ENCODE results near the gene ATP6V1G2. TPM values are rescaled to one million over a fixed set of nuclear protein-coding genes. Genes with fewer than 3 reads are reported as not detected.
A peak's percentile ranks its signal among the peaks of the same experiment; 100 is the strongest.
"Not testable (repeated sequence)": the region's sequence is repeated elsewhere in the genome, so short reads cannot be mapped to it uniquely, and the experiment has no call there.

Gene ATP6V1G2
- total RNA-seq = not detected

DNA sequence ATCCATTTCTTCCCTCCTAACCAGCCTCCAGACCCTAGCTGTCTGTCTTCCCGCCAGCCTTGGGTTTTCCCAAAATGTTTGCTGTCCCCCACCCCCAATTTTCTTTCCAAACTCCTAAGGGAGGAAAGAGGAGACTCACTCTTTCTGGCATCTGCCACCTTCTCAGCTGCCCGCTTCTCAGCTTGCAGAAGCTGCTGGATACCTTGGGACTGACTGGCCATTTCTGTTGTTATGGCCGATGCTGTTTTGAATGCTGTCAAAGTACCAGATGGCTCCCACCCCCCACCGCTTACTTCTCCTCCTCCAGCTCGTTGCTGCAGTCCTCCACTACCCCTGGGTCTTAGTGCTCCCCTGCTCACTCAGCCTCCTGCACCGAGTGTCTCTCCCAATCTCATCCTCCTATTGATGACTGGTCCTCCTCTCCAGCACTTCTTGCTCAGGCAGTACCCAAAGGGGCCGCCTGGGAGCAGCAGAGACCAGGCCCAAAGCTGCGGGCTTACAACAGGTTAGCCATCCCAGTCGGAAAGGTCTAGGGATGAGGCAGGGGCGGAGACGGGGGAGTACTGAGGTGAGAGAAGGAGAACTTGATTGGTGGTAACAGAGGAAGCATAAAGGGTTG, at the start of gene ATP6V1G2:
Gene ATP6V1G2 (minus strand): TSS at position 270 of the 619 bp plus-strand sequence. CDS start 49 bp downstream, at position 221.
- peak; percentile 83 for ATAC-seq

DNA sequence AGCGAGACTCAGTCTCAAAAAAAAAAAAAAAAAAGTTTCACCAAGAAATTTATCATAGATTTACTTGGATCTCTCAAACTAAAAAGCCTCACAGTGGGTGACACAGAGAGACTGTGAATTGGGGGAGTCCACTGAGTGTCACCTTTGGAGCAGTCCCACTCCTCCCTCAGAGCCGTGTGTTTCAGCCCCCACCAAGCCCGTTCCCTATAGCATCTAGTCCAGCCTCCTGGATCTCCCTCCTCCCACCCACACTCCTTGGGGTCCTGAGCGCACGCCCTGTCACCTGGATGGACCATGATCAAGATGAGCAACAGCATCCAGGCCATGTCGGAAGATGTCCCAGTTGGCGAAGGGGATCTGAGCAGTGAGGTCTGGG, 46.0 kb upstream of the ATP6V1G2 start:
- ATAC-seq = peak; percentile 32

DNA sequence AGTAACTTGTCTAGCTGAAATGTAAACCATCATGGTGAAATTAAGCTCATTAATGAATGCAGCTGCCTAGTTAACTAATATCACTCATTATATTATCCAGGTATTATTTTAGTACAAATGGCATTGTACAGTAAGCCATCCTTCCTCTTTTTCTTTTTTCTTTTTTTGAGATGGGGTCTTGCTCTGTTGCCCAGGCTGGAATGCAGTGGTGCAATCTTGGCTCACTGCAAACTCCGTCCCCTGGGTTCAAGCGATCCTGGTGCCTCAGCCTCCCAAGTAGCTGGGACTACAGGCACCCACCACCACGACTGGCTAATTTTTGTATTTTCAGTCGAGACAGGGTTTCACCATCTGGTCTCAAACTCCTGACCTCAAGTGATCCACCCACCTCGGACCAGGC, 44.3 kb upstream of the ATP6V1G2 start:
- not testable (repeated sequence) for ATAC-seq

DNA sequence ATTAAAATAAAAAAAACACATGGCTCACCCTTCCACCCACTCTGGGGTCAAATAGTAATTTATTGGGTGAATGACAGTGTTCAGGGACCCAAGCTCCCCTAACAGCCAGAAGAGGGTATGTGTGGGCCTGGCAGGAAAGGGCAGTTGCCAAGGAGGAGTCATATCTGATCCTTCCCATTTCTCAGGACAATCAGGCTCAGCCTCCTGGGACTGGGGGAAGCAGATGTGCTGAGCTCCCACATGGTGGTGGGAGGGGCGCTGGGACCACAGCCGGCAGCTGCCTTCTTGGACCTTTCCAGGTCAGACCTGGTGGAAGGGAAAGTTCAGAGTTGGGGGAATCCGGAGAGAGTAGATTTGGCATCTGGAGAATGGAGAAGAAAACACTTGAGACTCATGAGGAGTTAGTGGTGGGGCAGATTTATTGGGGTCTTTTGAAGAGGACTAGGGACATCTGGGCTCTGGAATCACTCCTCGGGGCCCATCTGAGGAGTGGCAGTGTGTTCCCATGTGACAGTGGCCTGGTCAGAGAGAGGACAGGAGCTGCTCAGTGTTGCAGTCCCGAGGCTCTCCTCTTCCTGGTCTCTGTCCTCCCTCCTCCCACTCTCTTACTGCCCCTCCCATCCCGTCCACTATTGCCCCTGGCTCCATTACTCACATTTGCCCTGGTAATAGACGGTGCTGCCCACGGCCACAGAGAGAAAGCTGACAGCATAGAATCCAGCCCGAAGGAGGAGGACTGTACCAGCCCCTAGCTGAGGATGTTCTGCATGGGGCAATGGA, 42.7 kb upstream of the ATP6V1G2 start:
- ATAC-seq = no peak

DNA sequence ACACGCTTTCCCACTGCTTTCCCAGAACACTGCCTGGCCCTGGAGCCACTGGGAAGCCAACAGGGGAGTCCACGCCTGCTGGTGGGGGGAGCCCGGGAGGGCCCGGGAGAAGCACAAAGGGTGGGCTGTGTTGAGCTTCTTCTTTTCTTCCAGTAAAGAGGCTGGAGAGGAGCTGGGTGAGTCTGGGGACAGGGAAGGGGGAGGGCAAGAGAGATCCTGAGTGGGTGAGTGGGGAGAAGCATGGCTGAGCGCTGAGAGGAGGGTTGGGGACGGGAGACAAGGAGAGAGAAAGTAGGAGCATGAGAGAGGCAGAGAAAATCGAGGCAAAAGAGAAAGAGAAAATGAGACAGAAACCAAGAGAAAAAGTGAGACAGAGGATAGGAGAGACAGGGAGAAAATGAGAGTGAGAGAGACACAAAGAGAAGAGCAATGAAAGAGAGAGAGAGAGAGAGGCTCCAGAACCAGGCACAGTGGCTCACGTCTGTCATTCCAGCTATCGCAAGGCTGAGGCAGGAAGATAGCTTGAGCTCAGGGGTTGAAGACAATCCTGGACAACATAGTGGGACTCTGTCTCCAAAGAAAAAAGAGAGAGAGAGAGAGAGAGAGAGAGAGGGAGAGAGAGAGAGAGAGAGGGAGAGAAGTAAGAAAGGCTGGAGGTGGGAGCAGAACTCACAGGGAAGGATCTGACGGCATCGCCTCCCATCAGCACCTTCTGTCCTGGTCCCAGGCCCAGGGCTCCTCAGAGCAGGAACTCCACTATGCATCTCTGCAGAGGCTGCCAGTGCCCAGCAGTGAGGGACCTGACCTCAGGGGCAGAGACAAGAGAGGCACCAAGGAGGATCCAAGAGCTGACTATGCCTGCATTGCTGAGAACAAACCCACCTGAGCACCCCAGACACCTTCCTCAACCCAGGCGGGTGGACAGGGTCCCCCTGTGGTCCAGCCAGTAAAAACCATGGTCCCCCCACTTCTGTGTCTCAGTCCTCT, 41.7 kb upstream of the ATP6V1G2 start:
- no peak for ATAC-seq

DNA sequence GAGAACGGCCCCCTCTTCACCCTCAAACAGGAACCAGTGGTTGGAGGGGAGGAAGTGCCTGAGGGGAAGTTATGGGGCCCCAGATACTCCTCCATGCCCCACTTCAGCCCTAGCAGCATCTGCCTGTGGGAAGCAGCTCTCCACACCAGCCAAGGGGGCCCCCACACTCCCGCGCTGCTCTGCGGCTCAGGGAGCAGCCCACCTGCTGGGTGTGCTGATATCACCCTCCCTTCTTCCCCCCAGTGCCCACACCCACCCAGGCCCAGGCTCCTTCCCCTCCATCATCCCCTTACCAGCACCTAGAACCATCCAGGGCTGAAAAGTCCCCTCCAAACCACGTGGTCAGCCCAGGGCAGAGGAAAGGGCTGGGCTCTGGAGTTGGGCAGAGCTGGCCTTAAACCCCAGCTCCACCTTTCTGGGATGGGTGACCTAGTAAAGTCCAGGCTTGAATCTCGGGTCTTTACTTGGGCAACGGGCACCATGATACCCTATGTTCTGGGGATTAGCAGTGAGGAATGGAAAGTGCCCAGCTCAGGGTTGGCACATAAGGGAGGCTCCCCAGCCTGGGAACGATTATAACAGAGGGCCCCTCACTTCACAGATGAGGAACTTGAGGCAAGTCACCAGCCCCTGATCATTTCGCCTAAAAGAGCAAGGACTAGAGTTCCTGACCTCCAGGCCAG, 40.3 kb upstream of the ATP6V1G2 start:
- peak; percentile 48 for ATAC-seq

DNA sequence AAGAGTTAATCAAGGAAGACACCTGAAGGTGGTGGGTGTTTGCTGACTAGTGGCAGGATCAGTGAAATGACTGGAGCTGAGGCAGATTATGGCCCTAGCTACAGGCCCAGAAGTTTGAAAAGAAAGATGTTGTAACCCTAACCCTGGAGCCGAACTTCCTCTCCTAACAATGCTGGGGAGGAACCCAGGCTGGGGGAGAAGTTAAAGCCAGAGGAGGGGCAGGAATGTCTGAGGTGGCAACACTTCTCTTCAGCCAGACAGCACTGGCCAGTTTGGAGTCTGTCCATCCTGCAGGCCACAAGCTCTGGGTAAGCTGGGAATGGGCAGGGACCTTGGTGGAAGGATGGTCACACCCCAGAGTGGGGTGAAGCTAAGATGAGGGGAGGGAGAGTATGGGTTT, 39.6 kb upstream of the ATP6V1G2 start, which contains the start of gene LST1:
Gene LST1 (plus strand): TSS at position 270 of the 400 bp plus-strand sequence. CDS start 1,023 bp downstream, outside the sequence.
- no peak for ATAC-seq

DNA sequence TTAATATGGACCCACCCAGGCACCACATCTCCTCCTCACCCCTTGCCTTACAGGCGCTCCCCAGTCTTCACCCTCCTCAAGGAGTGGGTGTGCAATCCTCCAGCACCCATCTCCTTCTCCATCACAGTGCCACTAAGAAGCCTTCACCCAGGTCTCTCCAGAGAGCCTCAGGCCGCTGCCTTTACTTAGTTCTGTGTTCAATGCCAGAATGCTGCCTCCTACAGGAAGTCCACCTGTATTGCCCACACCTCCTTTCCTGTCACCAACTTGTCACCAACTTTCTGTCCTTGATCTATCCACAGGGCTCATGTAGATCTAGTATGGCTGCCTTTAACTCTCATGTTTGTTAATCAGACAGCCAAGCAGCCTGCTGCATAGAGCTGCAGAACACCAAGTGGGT, 39.1 kb upstream of the ATP6V1G2 start:
- ATAC-seq = no peak

DNA sequence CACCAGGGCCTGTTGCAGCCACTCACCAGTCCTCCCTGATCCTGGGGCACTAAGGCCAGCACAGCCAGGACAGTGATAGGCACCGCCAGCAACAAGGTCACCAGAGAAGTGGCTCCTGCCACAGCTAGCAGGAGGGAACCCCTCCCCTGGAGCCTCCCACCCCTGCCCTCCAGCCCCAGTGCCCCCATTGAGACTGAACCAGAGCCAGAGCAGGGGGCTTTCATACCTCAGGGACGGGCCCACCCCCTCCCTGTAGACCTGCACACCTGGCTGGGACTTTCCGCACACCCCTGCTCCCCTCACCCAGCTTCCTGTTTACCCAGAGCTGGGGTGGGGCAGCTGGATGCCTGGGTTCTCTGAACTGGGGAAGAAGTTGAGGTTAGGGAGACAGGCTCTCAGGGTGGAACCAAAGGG, 35.8 kb upstream of the ATP6V1G2 start, which contains the start of gene LTB:
Gene LTB (minus strand): TSS at position 195 of the 414 bp plus-strand sequence. CDS start 7 bp downstream, at position 188.
- peak; percentile 9 for ATAC-seq

DNA sequence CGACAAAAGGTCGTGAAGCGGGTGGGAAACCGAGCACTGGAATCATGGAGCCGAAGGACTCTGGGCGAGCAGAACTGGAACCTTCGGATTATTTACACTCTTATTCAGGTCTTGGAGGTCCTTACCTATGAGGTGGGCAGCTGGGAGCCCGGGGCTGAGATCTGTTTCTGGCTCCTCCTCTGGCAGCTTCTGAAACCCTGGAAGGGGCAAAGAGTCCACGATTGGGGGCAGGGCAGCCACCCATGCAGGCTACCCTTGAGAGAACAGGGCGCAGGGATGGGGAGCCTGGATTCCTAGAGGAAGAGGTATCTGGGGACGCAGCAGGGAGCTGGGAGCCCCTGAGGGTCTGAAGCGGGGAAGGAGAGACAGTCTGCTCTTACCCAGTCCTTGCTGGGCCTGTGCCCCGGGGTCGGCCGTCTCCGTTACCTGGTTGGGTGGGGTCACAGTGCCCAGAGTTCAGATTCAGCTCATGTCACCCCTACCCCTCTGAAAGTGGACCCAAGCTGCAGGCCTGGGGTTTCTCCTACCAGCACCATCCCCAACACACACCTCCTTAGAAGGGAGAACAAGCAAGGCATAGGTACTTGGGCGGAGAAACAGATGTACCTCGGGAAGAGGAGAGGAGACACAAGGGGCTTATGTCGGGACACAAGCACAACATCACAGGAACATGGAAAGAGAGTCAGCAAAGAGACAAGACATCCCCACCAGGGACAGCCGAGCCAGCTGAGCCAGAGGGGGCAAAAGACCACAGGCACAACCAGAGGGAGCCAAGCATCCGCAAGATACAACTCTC, 35.2 kb upstream of the ATP6V1G2 start:
- no peak for ATAC-seq

DNA sequence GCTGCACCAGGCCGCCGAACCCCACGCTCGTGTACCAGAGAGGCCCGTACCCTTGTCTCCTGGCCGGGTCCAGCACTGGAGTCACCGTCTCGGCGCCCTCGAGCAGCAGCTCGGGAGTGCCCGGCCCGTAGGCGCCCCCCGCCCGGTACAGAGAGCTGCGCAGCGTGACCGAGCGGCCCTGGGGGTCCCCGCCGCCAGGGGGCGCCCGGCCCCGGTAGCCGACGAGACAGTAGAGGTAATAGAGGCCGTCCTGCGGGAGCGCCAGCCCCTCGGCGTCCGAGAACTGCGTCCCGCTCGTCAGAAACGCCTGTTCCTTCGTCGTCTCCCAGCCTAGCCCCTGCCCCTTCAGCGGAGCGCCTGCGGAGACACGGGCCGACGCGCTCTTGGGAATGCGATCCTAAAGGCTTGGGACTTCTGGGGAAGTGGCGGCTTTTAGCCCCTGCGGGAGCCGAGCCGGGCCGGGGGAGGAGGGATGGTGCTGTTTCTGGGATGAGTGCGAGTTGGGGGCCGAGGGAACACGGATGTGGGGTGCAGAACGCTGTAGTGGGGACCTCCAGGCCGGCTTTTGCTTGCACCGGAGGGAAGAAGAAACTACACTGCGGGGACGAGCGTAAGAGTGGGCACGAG, 34.5 kb upstream of the ATP6V1G2 start:
- ATAC-seq = peak; percentile 83

DNA sequence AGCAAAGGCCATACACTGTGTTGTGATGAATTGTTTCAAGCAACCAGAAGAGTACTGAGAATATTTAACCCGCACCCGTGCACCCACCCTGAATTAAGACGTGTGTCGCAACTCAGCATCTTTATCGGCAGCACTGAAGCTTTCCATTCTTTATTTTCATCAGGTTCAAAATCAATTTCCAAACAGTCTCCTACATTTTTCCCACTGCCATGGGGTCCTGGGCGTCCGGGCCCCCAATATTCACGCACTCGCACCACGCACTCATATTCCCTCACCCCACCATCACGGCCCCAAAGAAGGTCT, 34.0 kb upstream of the ATP6V1G2 start:
- no peak for ATAC-seq

DNA sequence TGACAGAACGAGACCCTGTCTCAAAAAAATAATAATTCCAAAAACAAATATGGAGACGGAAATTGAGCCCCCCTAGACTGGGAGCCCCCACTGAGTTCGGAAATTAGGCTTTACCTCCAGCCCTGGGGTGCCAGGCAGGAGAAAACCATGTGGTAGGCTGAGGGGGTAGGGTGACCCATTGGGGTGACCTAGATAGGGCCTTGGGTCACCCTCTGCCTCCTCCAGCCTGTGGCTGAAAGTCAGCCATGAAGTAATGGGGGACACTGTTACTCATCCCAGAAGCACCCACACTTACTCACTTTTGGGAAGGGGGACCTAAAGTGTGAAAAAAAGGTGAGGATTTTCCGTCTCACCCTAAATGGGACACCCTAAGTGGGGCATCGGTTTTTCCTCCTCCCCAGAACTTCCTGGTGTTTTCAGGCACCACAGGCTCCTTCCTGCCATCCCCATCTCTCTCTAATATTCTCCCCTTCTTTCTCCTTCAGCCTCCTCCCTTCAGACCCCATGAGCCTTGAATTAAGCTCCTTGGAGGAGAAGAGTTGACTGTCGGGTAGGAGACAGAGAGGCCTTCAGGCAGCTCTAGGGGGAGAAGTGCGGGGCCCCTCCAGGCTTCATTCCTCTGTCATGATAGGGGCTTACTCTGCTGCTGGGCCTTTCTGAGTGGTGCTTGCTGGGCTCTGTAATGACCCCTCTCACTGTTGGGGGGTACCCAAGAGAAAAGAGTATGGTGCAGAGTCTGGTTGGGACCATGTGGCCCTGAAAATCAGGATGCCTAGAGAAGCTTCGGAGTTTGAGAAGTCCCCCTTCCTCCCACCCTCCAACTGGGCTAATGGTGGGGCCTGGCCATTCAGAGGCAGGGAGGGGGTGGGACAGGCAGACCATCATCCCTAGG, 33.4 kb upstream of the ATP6V1G2 start:
- no peak for ATAC-seq

DNA sequence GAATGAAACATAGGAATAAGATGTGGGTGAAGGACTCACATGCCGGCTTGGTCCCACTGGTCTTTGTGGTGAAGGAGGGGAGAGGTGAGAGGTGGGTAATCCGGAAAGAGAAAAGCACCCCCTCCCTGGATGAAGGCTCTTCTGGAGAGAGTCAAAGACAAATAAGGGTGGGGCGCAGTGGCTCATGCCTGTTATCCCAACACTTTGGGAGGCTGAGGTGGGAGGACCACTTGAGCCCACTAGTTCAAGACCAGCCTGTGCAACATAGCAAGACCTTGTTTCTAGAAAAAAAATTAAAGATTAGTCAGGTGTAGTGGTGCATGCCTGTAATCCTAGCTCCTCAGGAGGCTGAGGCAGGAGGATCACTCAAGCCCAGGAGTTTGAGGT, 32.7 kb upstream of the ATP6V1G2 start:
- ATAC-seq = no peak

DNA sequence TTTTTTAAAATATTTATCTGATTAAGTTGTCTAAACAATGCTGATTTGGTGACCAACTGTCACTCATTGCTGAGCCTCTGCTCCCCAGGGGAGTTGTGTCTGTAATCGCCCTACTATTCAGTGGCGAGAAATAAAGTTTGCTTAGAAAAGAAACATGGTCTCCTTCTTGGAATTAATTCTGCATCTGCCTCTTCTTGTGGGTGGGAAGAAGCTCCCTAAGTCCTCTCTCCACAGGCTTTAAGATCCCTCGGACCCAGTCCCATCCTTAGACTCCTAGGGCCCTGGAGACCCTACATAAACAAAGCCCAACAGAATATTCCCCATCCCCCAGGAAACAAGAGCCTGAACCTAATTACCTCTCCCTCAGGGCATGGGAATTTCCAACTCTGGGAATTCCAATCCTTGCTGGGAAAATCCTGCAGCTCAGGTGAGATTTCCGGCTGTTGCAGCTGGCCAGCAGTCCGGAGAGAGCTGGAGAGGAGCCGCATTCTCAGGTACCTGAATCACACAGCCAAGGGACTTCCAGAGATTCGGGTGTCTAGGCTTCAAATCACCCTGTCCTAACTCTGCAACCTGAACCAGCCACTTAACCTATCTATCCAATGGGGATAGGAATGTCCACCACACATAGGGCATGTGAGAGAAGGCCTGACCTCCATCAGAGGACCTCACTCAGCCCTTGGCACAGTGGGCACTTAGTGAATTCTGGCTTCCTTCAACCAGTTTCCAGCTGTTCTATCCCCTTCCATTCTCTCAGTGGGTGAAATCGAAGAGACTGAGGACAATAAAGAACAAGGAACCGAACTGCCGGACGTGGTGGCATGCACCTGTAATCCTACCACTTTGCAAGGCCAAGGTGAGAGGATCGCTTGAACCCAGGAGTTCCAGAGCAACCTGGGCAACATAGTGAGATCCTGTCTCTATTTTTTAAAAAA, 32.0 kb upstream of the ATP6V1G2 start:
- no peak for ATAC-seq

DNA sequence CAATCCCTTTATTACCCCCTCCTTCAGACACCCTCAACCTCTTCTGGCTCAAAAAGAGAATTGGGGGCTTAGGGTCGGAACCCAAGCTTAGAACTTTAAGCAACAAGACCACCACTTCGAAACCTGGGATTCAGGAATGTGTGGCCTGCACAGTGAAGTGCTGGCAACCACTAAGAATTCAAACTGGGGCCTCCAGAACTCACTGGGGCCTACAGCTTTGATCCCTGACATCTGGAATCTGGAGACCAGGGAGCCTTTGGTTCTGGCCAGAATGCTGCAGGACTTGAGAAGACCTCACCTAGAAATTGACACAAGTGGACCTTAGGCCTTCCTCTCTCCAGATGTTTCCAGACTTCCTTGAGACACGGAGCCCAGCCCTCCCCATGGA, 31.2 kb upstream of the ATP6V1G2 start:
- ATAC-seq = no peak

DNA sequence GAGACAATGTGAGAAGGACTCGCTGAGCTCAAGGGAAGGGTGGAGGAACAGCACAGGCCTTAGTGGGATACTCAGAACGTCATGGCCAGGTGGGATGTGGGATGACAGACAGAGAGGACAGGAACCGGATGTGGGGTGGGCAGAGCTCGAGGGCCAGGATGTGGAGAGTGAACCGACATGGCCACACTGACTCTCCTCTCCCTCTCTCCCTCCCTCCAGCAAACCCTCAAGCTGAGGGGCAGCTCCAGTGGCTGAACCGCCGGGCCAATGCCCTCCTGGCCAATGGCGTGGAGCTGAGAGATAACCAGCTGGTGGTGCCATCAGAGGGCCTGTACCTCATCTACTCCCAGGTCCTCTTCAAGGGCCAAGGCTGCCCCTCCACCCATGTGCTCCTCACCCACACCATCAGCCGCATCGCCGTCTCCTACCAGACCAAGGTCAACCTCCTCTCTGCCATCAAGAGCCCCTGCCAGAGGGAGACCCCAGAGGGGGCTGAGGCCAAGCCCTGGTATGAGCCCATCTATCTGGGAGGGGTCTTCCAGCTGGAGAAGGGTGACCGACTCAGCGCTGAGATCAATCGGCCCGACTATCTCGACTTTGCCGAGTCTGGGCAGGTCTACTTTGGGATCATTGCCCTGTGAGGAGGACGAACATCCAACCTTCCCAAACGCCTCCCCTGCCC, 30.6 kb upstream of the ATP6V1G2 start:
- no peak for ATAC-seq
